Astrocyte (in vitro differentiated cells and primary cell): Measurements from ENCODE around the gene CCL19. TPM values are rescaled to one million over a fixed set of nuclear protein-coding genes. Genes with fewer than 3 reads are reported as not detected.

Experiments
- DNase-seq: peaks from one replicate; pipeline ENCODE4 v3.0.0-alpha.2; 2010; ENCODE audit warnings: low read depth
- FAIRE-seq: peaks from 2 replicates; lab custom pipeline; 2011; peaks lifted over from hg19 to GRCh38; lab: Jason Lieb, UNC
- H2AFZ ChIP-seq: 2 replicates; pipeline ENCODE4 v1.6.0; 2012; ENCODE audit warnings: low read depth, low read length, inconsistent platforms
- H3K27ac ChIP-seq: 2 replicates; pipeline ENCODE4 v1.5.1; 2011; ENCODE audit warnings: low read depth, low read length, inconsistent platforms
- H3K27me3 ChIP-seq: 2 replicates; pipeline ENCODE4 v1.6.0; 2011; ENCODE audit warnings: low read length, inconsistent platforms; ENCODE audit not compliant: insufficient read depth
- H3K36me3 ChIP-seq: 2 replicates; pipeline ENCODE4 v1.5.1; 2011; ENCODE audit warnings: low read length, inconsistent platforms; ENCODE audit not compliant: insufficient read depth
- H3K4me1 ChIP-seq: 2 replicates; pipeline ENCODE4 v1.5.1; 2011; ENCODE audit warnings: low read length, inconsistent platforms; ENCODE audit not compliant: insufficient read depth
- H3K4me2 ChIP-seq: 2 replicates; pipeline ENCODE4 v1.6.0; 2012; ENCODE audit warnings: low read length, inconsistent platforms
- H3K4me3 ChIP-seq: 2 replicates; pipeline ENCODE4 v1.5.1; 2011; ENCODE audit warnings: low read depth, mild to moderate bottlenecking, low read length, inconsistent platforms; ENCODE audit not compliant: insufficient read depth
- H3K79me2 ChIP-seq: 2 replicates; pipeline ENCODE4 v1.6.0; 2012; ENCODE audit warnings: mild to moderate bottlenecking, low read length, inconsistent platforms; ENCODE audit not compliant: insufficient read depth
- H3K9ac ChIP-seq: 2 replicates; pipeline ENCODE4 v1.6.0; 2012; ENCODE audit warnings: mild to moderate bottlenecking, low read length, inconsistent platforms
- H3K9me3 ChIP-seq: 2 replicates; pipeline ENCODE4 v1.5.1; 2012; ENCODE audit warnings: low read depth, mild to moderate bottlenecking, low read length, inconsistent platforms; ENCODE audit not compliant: insufficient read depth
- H4K20me1 ChIP-seq: 2 replicates; pipeline ENCODE4 v1.6.0; 2012; ENCODE audit warnings: low read length, inconsistent platforms; ENCODE audit not compliant: insufficient read depth
- H3K27ac Mint-ChIP-seq: one replicate; pipeline ENCODE4 v1.8.0; 2021; ENCODE audit warnings: mild to moderate bottlenecking, mixed read lengths; ENCODE audit not compliant: unreplicated experiment
- H3K27me3 Mint-ChIP-seq: one replicate; pipeline ENCODE4 v1.8.0; 2021; ENCODE audit warnings: low read depth, mixed read lengths; ENCODE audit not compliant: unreplicated experiment
- H3K36me3 Mint-ChIP-seq: one replicate; pipeline ENCODE4 v1.8.0; 2021; ENCODE audit warnings: low read depth, mixed read lengths; ENCODE audit not compliant: unreplicated experiment
- H3K4me1 Mint-ChIP-seq: one replicate; pipeline ENCODE4 v1.8.0; 2021; ENCODE audit warnings: low read depth, mixed read lengths; ENCODE audit not compliant: unreplicated experiment
- H3K4me3 Mint-ChIP-seq: one replicate; pipeline ENCODE4 v1.8.0; 2021; ENCODE audit warnings: mild to moderate bottlenecking, moderate library complexity, mixed read lengths; ENCODE audit not compliant: unreplicated experiment
- H3K9me3 Mint-ChIP-seq: one replicate; pipeline ENCODE4 v1.8.0; 2021; ENCODE audit warnings: mild to moderate bottlenecking, mixed read lengths; ENCODE audit not compliant: unreplicated experiment
- EZH2 ChIP-seq: IDR thresholded peaks from 2 replicates; pipeline ENCODE4 v1.6.1; 2012; ENCODE audit warnings: mild to moderate bottlenecking, low read length, inconsistent platforms; ENCODE audit not compliant: insufficient read depth
- total RNA-seq: library from RNA; stranded (reverse); gene quantifications from 2 replicates; pipeline ENCODE4 v1.2.1, GENCODE V29; 2021
- TF ChIP-seq, protein P1 (sequence below): IDR thresholded peaks from 2 replicates; pipeline ENCODE4 v1.5.1; 2011; ENCODE audit warnings: low read depth, mild to moderate bottlenecking, inconsistent platforms, low read length, moderate library complexity; ENCODE audit not compliant: insufficient read depth

The CCL19 gene
- total RNA-seq, 1 donor from 2014 or later, result not detected

- Mint-ChIP-seq H3K9me3 (no peaks in the 10 kb centered on the region), H3K4me3 (peak overlapping the region; percentile 34), H3K36me3 (peaks cover 6% of the 10 kb centered on the region), H3K27ac (peak overlapping the region; percentile 18), H3K27me3 (peaks cover 2% of the 10 kb centered on the region), H3K4me1 (peaks cover 40% of the 10 kb centered on the region)
- no peak for FAIRE-seq
- H3K4me2 ChIP-seq, result no peak overlapping the region
- H3K79me2 ChIP-seq, result peaks cover 8% of the 10 kb centered on the region
- peaks cover 42% of the 10 kb centered on the region for H3K4me1 ChIP-seq
- no peak overlapping the region for H3K9ac ChIP-seq
- H2AFZ ChIP-seq, result no peak overlapping the region
- peaks cover 4% of the 10 kb centered on the region for H4K20me1 ChIP-seq
- H3K36me3 ChIP-seq, result no peaks in the 10 kb centered on the region
- H3K9me3 ChIP-seq, result no peaks in the 10 kb centered on the region
- H3K27ac ChIP-seq, result no peak overlapping the region
- no peak for DNase-seq
- no peaks in the 10 kb centered on the region for H3K27me3 ChIP-seq
- TF ChIP-seq, protein P1, sequence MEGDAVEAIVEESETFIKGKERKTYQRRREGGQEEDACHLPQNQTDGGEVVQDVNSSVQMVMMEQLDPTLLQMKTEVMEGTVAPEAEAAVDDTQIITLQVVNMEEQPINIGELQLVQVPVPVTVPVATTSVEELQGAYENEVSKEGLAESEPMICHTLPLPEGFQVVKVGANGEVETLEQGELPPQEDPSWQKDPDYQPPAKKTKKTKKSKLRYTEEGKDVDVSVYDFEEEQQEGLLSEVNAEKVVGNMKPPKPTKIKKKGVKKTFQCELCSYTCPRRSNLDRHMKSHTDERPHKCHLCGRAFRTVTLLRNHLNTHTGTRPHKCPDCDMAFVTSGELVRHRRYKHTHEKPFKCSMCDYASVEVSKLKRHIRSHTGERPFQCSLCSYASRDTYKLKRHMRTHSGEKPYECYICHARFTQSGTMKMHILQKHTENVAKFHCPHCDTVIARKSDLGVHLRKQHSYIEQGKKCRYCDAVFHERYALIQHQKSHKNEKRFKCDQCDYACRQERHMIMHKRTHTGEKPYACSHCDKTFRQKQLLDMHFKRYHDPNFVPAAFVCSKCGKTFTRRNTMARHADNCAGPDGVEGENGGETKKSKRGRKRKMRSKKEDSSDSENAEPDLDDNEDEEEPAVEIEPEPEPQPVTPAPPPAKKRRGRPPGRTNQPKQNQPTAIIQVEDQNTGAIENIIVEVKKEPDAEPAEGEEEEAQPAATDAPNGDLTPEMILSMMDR, result no peak
- TF ChIP-seq EZH2, result no peak
- H3K4me3 ChIP-seq, result no peak overlapping the region
Observed at GRCh38 chr9:34650816-34651215, 40.3 kb downstream of the CCL19 start.

GRCh38 chr9:34648673-34649072 is 42.4 kb downstream of the CCL19 start:
- TF ChIP-seq, protein P1, result no peak
- TF ChIP-seq EZH2, result no peak
- Histone ChIP-seq H3K9me3 (no peaks in the 10 kb centered on the region), H3K4me3 (no peak overlapping the region), H3K4me1 (peaks cover 42% of the 10 kb centered on the region), H3K27me3 (no peaks in the 10 kb centered on the region), H3K27ac (no peak overlapping the region), H3K79me2 (peaks cover 8% of the 10 kb centered on the region), H4K20me1 (peaks cover 4% of the 10 kb centered on the region), H2AFZ (no peak overlapping the region), H3K36me3 (no peaks in the 10 kb centered on the region), H3K4me2 (no peak overlapping the region), H3K9ac (no peak overlapping the region)
- H3K4me3 Mint-ChIP-seq, result peak overlapping the region; percentile 50
- H3K4me1 Mint-ChIP-seq, result peaks cover 35% of the 10 kb centered on the region
- no peak overlapping the region for H3K27ac Mint-ChIP-seq
- no peaks in the 10 kb centered on the region for H3K9me3 Mint-ChIP-seq
- peaks cover 4% of the 10 kb centered on the region for H3K36me3 Mint-ChIP-seq
- no peaks in the 10 kb centered on the region for H3K27me3 Mint-ChIP-seq
- DNase-seq (no peak), FAIRE-seq (no peak)

GRCh38 chr9:34647651-34648050 is 43.4 kb downstream of the CCL19 start:
- Histone ChIP-seq H3K27ac (no peak overlapping the region), H3K4me3 (no peak overlapping the region), H2AFZ (no peak overlapping the region), H3K79me2 (peaks cover 8% of the 10 kb centered on the region), H3K9me3 (no peaks in the 10 kb centered on the region), H3K4me2 (peak overlapping the region; percentile 99), H3K4me1 (peaks cover 32% of the 10 kb centered on the region), H3K9ac (peak overlapping the region; percentile 89), H3K36me3 (no peaks in the 10 kb centered on the region), H4K20me1 (peaks cover 4% of the 10 kb centered on the region), H3K27me3 (no peaks in the 10 kb centered on the region)
- no peaks in the 10 kb centered on the region for H3K9me3 Mint-ChIP-seq
- no peak for DNase-seq
- H3K27me3 Mint-ChIP-seq, result no peaks in the 10 kb centered on the region
- peaks cover 26% of the 10 kb centered on the region for H3K4me1 Mint-ChIP-seq
- H3K4me3 Mint-ChIP-seq, result peak overlapping the region; percentile 90
- peak overlapping the region; percentile 34 for H3K27ac Mint-ChIP-seq
- FAIRE-seq, result no peak
- peaks cover 4% of the 10 kb centered on the region for H3K36me3 Mint-ChIP-seq
- TF ChIP-seq EZH2, result no peak
- TF ChIP-seq, protein P1, result no peak
